GM21447 (cell line): Measurements from ENCODE around the gene HS3ST3A1.

ENCODE experiments used
- ATAC-seq: cut with Tn5 transposase; IDR thresholded peaks from one replicate; pipeline ENCODE4 v1.9.1; 2021; ENCODE audit not compliant: unreplicated experiment

Gene HS3ST3A1

GRCh38 chr17:13598353-13599167 lies 3.2 kb downstream of the HS3ST3A1 start:
- no peak for ATAC-seq

GRCh38 chr17:13597723-13598347 lies 3.9 kb downstream of the HS3ST3A1 start:
- no peak for ATAC-seq

GRCh38 chr17:13596241-13596923 lies 5.3 kb downstream of the HS3ST3A1 start:
- ATAC-seq, result no peak

GRCh38 chr17:13595599-13595899 lies 6.2 kb downstream of the HS3ST3A1 start:
- no peak for ATAC-seq

GRCh38 chr17:13594762-13595598 lies 6.7 kb downstream of the HS3ST3A1 start:
- no peak for ATAC-seq

GRCh38 chr17:13594310-13594709 lies 7.4 kb downstream of the HS3ST3A1 start:
- no peak for ATAC-seq

- no peak for ATAC-seq
Observed at GRCh38 chr17:13593757-13594156, 8.0 kb downstream of the HS3ST3A1 start.

GRCh38 chr17:13593021-13593751 lies 8.5 kb downstream of the HS3ST3A1 start:
- ATAC-seq, result no peak

GRCh38 chr17:13592427-13592826 lies 9.3 kb downstream of the HS3ST3A1 start:
- no peak for ATAC-seq

GRCh38 chr17:13590441-13590840 lies 11.3 kb downstream of the HS3ST3A1 start:
- no peak for ATAC-seq

GRCh38 chr17:13589658-13590057 lies 12.1 kb downstream of the HS3ST3A1 start:
- ATAC-seq, result no peak

- no peak for ATAC-seq
Observed at GRCh38 chr17:13587487-13588338, 14.0 kb downstream of the HS3ST3A1 start.

GRCh38 chr17:13584701-13585080 lies 17.0 kb downstream of the HS3ST3A1 start:
- no peak for ATAC-seq

GRCh38 chr17:13583996-13584700 lies 17.6 kb downstream of the HS3ST3A1 start:
- no peak for ATAC-seq

GRCh38 chr17:13582776-13583547 lies 18.8 kb downstream of the HS3ST3A1 start:
- ATAC-seq, result no peak

GRCh38 chr17:13581925-13582324 lies 19.8 kb downstream of the HS3ST3A1 start:
- no peak for ATAC-seq

GRCh38 chr17:13580790-13581189 lies 20.9 kb downstream of the HS3ST3A1 start:
- no peak for ATAC-seq
